Testis (tissue), 3 donors: ENCODE results near the gene NECTIN1. TPM values are rescaled to one million over a fixed set of nuclear protein-coding genes. Genes with fewer than 3 reads are reported as not detected.
A peak's percentile ranks its signal among the peaks of the same experiment; 100 is the strongest.

ENCODE experiments used
- DNase-seq: peaks from one replicate; pipeline ENCODE4 v3.0.0-alpha.2; 2019
- H3K27ac ChIP-seq, 2 donors: fragments of 200-600 bp; sonication (generic); one replicate each; pipeline ENCODE4 v1.5.1; 2019
- H3K27me3 ChIP-seq: fragments of 200-600 bp; sonication (generic); one replicate; pipeline ENCODE4 v1.5.1; 2019
- H3K36me3 ChIP-seq: fragments of 200-600 bp; sonication (generic); one replicate; pipeline ENCODE4 v1.5.1; 2017; ENCODE audit warnings: low read depth; ENCODE audit errors: missing control alignments
- H3K4me1 ChIP-seq: fragments of 200-600 bp; sonication (generic); one replicate; pipeline ENCODE4 v1.5.1; 2019
- H3K4me3 ChIP-seq, 2 donors: fragments of 200-600 bp; sonication (generic); one replicate each; pipeline ENCODE4 v1.5.1; 2017 to 2019
- H3K9me3 ChIP-seq: fragments of 200-600 bp; sonication (generic); one replicate; pipeline ENCODE4 v1.5.1; 2017
- CTCF ChIP-seq, 3 experiments: fragments of 450-650 bp in 2 of 3; fragments of 200-600 bp in 1 of 3; sonication (generic) in 1 of 3; IDR thresholded peaks; one replicate each; pipeline ENCODE4 v1.5.1; 2016 to 2019; ENCODE audit warnings: antibody characterized with exemption in 3 of 3, mild to moderate bottlenecking in 2 of 3, moderate library complexity in 1 of 3
- POLR2A ChIP-seq: fragments of 450-650 bp; IDR thresholded peaks from one replicate; pipeline ENCODE4 v1.6.1; 2017; ENCODE audit warnings: antibody characterized with exemption, mild to moderate bottlenecking, moderate library complexity
- WGBS, 2 donors: methylation state at CpG; one replicate each; pipeline ENCODE4 v1.1.5; 2018; 5-methylcytosine and 5-hydroxymethylcytosine counted together
- intact Hi-C: fragments of 100-400 bp; cut with DNase I; formaldehyde crosslinking; loops from one replicate; pipeline ENCODE4 v1.15.1; 2023; ENCODE audit warnings: low total_unique reads
- polyA plus RNA-seq: library from polyadenylated mRNA; stranded (reverse); fragments of 350-450 nt; fragmentation: Illumina TruSeq; extraction: RNeasy Lipid Tissue Mini Kit (QIAGEN cat#74804); gene quantifications from one replicate; pipeline ENCODE4 v1.2.3, GENCODE V29; 2014; ENCODE audit warnings: low read depth, low replicate concordance; ENCODE audit not compliant: insufficient read depth
- total RNA-seq, 2 donors: library from RNA; depleted of rRNA; stranded (reverse); fragments of >200 nt; gene quantifications; one replicate each; pipeline ENCODE4 v1.2.3, GENCODE V29; 2016

Gene NECTIN1
- total and polyA plus RNA-seq, 3 donors from 2014 or later = 5.2 to 5.4 (median 5.2) TPM

GRCh38 chr11:119771172-119771770, 42.3 kb upstream of the NECTIN1 start:
- Histone ChIP-seq H3K27ac (no peak overlapping the region), H3K36me3 (no peaks in the 10 kb centered on the region), H3K4me1 (peaks cover 4% of the 10 kb centered on the region), H3K4me3 (no peak overlapping the region), H3K27me3 (peaks cover 4% of the 10 kb centered on the region), H3K9me3 (no peaks in the 10 kb centered on the region)
- intact Hi-C loops = no loop called here
- TF ChIP-seq POLR2A = no peak
- TF ChIP-seq CTCF (IDR thresholded peaks at IDR 0.05) = no peak
- WGBS, 2 donors = 86 to 92% methylated on average over 9 of the region's 9 CpGs
- DNase-seq = no peak

GRCh38 chr11:119765628-119766027, 36.6 kb upstream of the NECTIN1 start:
- H3K27ac ChIP-seq = no peak overlapping the region
- WGBS, 2 donors = 79 to 95% methylated on average over 4 of the region's 4 CpGs
- H3K9me3 ChIP-seq = no peaks in the 10 kb centered on the region
- TF ChIP-seq POLR2A = no peak
- no peak for TF ChIP-seq CTCF (IDR thresholded peaks at IDR 0.05)
- peaks cover 4% of the 10 kb centered on the region for H3K27me3 ChIP-seq
- no peaks in the 10 kb centered on the region for H3K36me3 ChIP-seq
- intact Hi-C loops = no loop called here
- no peak for DNase-seq
- H3K4me1 ChIP-seq = peaks cover 15% of the 10 kb centered on the region
- no peak overlapping the region for H3K4me3 ChIP-seq

GRCh38 chr11:119764108-119764868, 35.3 kb upstream of the NECTIN1 start:
- Histone ChIP-seq H3K9me3 (no peaks in the 10 kb centered on the region), H3K27me3 (peaks cover 4% of the 10 kb centered on the region), H3K4me3 (no peak overlapping the region), H3K4me1 (peaks cover 15% of the 10 kb centered on the region), H3K36me3 (no peaks in the 10 kb centered on the region), H3K27ac (peak overlapping the region; percentile 69 to 77)
- intact Hi-C loops = no loop called here
- peak; percentile 91 for DNase-seq
- WGBS, 2 donors = 32 to 44% methylated on average over 3 to 6 of the region's 6 CpGs
- TF ChIP-seq CTCF (IDR thresholded peaks at IDR 0.05) (no peak), POLR2A (no peak)

GRCh38 chr11:119763071-119763728, 34.2 kb upstream of the NECTIN1 start:
- no peak overlapping the region for H3K4me3 ChIP-seq
- peaks cover 4% of the 10 kb centered on the region for H3K27me3 ChIP-seq
- H3K27ac ChIP-seq = no peak overlapping the region
- TF ChIP-seq POLR2A = no peak
- TF ChIP-seq CTCF (IDR thresholded peaks at IDR 0.05) = no peak
- 38 to 70% methylated on average over 11 of the region's 11 CpGs for WGBS, 2 donors
- peaks cover 15% of the 10 kb centered on the region for H3K4me1 ChIP-seq
- no peak for DNase-seq
- intact Hi-C loops = no loop called here
- H3K36me3 ChIP-seq = no peaks in the 10 kb centered on the region
- H3K9me3 ChIP-seq = no peaks in the 10 kb centered on the region
